Measurements from ENCODE around the gene ZNF414.
A peak's percentile ranks its signal among the peaks of the same experiment; 100 is the strongest.
"Not testable (repeated sequence)": the region's sequence is repeated elsewhere in the genome, so short reads cannot be mapped to it uniquely, and the experiment has no call there.

The ZNF414 gene

DNA sequence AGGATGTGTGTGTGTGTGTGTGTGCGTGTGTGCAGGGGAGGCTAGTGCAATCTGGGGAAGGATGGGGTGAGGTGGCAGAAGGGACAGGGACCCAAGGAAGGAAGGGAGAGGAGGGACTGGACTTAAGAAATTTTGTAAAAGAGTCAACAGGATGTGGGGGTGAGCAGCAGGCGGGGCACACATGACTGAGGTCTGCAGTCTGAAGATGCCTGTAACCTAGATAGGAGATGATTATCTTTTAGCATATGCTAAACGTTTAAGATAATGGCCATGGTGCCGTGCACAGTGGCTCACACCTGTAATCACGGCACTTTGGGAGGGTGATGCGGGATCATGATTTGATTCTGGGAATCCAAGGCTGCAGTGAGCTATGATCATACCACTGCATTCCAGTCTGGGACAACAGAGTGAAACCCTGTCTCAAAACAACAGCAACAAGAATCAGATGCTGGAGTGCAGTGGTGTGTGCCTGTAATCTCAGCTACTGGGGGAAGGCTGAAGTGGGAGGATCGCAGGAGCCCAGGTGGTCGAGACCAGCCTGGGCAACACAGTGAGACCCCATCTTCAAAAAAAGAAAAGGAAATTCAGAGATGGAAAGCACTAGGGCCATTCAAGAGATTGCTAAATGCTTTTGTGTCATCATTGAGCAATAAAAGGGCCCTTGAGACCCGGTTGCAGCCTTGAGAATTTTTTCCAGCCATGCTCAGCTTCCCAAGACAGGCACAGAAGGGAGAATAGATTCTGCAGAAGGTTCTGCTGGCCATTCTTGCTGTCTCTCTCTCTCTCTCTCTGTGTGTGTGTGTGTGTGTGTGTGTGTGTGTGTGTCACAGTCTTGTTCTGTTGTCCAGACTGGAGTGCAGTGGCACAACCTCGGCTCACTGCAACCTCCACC, 3.8 kb upstream of the ZNF414 start:
- DNase-seq = no peak

DNA sequence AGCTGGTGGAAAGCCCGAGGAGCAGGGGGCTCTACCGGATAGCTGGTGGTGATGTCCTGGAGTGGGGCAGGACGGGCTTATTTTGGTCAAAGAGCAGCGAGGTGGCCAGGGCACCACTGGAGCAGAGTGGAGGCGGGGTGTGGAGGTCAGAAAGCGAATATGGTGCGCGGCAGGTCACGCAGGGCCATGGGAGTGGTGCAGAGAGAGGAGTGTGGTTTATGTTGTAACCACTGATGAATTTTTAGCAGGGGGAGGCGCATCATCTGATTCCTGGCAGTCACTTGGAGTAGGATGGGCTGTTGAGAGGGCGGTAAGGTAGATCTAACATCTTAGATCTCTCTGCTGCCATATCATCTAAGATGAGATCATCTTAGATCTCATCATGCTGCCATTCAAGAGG, 1.4 kb upstream of the ZNF414 start:
- no peak for DNase-seq

DNA sequence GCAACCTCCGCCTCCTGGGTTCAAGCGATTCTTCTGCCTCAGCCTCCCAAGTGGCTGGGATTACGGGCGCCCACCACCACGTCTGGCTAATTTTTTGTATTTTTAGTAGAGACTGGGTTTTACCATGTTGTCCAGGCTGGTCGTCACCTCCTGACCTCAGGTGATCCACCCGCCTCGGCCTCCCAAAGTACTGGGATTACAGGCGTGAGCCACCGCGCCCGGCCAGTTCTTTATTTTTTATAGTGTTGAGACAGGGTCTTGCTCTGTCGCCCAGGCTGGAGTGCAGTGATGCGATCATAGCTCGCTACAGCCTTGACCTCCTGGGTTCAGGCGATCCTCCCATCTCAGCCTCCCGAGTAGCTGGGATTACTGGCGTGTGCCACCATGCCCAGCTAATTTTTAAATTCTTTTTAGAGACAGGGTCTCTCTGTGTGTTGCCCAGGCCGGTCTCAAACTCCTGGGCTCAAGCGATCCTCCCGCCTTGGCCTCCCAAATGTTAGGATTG, 590 bp upstream of the ZNF414 start:
- DNase-seq = not testable (repeated sequence)

DNA sequence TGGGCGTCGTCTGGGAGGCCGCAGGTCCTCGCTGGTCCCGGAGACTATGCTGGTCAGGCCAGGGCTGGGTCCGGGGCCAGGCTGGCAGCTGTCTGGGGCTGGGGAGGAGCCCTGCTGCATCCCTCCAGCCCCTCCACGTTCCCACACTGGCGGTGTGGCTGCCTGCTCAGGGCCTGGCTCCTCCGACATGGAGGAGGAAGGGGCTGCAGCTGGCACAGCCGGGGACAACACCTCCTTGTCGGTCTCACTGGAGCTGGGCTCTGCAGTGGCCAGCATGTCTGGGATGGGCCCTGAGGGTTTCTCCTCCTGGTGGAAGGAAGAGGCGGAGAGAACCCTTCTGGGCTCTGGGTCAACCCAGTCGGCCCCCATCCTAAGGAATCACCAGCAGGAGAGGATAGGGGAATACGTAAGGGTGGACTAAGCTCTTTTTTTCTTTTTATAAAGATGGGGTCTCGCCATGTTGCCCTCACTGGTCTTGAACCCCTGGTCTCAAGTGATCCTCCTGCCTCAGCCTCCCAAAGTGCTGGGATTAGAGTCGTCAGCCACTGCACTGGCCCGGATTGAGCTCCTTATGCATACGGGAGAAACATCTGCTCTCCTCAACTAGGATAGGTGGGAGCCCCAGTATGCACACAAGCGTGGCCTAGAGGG, 806 bp downstream of the ZNF414 start:
- DNase-seq = no peak

DNA sequence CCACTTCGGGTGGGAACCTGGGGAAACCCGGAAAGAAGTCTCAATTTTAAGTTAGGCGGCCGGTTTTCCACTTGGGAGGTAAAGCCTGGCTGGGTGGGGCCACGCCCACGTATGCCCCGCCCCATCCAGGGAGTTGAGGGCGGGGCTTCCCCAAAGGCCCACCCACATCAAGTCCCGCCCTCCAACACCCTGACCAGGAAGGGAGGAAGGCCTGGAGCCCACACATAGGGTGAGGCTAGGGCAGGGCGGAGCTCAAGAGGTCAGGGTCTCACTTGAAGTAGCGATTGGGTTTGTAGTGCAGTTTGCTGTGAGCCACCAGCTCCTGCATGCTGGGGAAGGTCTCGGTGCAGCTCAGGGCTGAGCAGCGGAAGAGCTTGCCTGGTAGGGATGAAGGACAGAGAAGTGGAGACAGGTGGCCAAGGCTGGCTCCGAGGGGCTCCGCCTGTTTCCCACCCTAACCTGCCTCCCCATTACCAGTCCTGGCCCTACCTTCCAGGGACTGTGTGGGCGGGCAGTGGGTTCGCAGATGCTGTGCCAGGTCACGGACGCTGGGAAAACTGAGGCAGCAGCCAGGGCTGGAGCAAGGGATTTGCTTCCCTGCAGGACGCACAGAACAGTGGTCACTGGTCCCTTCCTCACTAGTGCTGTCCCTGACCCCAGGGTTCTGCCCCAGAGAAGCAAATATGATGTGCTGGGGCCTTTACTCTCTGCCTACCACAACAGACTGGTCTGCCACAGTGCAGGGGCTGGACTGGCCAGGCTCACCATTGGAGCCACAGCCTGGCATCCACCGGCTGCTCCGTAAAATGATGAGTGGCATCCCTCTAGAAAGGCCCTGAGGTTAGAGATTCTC, 1.6 kb downstream of the ZNF414 start:
- no peak for DNase-seq

DNA sequence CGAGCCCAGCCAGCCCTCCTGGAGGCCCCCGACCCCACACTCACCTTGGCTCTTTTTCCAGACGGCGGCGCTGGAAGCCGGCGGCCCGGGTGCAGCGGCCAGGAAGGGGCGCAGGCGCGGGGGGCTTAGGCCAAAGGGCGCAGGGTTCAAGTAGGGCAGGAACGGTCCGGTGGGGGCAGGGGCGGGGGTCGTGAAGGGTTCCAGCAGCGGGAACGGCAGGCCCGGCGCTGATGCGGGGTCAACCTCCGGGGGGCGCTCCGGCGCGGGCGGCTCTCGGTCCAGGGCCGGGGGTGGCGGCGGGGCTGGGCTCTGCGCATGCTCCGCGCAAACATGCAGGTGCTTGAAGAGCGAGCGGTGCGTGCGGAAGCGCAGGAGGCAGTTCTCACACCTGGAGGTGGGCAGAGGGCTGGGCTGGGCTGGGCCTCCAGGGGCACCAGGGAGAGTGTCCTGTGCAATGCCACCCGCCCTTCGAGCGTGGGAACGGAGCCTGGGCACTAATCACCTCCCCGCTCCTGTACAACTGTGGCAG, 2.3 kb downstream of the ZNF414 start:
- DNase-seq = no peak

DNA sequence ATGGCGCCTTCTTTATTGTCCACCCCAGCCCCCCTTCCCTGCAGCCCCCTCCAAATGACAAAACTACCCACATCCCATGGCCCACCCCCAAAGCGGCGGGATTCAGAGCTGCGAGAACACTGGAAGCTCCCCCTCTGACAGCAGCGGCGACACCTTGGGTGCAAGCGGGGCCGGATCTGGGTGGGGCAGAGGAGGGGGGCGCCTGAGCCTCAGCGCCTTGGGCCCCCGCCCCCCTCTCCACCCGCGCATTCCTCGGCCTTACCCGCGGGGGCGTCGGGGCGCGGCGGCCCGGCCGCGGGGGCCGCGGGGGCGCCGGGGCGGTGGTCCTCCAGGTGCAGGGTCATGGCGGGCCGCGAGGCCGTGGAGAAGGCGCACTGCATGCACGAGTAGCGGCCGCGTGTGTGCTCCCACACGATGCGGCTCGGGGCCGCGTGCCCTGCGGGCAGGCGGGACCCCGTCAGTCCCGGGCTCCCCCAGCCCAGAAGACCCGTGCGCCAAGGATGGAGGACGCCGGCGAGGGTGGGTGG, 3.3 kb downstream of the ZNF414 start:
- no peak for DNase-seq

DNA sequence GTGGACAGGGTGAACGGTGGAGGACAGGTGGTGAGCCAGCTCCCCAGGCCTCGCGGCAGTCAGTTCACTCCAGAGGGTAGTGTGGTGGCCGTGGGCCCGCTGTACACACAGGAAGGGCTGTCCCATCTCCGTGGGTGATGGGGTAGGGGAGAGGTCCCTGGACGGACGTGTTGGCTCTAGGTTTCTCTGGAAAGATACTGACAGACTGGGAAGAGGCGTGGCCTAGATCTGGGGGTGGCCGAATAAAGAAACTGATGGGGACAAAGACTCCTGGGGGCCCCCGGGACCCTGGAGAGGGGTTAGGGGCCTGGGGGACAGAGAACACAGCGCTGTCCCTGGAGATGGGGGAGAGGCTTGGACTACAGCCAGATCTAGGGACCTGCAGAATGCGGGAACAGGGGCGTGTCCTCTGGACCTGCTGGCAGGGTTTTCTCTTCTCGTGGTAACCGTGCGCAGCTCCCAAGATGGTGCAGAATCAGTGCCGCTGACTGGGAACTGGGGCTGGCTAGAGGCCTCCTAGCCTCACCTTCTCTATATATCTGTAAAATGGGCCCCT, 7.5 kb downstream of the ZNF414 start:
- DNase-seq = no peak

DNA sequence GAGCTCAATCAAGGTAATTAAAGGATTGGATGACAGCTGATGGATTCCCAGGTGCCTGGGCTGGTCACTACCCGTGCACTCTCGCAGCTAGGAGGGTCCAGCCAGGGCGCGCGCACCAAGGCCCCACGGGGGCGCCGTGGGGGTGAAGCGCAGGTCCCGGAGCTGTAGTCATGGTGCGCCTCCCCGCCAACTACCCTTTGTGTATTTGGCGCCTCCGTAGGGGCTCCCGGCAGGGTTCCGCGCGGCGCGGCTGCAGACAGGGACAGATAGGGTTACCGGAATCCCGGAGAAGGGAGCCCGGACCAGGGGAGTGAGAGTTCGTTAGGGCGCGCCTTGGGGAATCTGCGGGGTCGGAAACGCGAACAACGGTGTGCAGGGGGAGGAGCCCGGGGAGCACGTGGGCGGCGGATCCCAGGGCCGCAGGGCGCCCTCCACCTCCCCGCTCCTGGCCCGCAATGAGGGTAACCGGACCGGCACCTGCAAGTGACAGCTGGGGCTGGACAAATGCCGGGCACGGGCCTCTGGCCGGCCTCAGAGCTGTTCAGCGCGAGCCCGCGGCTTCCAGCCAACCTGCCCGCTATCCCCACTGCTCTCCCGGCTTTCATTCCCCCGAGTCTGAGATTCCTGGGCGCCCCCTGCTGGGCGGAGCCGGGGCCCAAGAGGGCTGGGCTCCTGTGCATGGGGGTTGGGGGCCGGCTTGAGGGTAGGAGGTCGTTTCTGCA, 8.1 kb downstream of the ZNF414 start:
- peak; percentile 58 for DNase-seq

DNA sequence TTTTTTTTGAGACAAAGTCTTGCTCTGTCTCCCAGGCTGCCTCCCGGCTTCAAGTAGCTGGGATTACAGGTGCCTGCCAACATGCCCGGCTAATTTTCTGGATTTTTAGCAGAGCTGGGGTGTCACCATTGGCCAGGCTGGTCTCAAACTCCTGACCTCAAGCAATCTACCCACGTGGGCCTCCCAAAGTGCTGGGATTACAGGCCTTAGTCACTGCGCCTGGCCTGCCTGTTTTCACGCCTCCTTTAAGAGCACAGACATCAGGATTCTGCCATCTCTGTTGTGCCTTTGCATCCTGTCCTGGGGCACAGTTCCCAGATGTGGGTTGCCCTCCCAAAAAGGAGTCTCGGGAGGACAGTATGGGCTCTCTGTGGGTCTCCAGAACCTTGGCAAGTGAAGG, 9.0 kb downstream of the ZNF414 start:
- no peak for DNase-seq

DNA sequence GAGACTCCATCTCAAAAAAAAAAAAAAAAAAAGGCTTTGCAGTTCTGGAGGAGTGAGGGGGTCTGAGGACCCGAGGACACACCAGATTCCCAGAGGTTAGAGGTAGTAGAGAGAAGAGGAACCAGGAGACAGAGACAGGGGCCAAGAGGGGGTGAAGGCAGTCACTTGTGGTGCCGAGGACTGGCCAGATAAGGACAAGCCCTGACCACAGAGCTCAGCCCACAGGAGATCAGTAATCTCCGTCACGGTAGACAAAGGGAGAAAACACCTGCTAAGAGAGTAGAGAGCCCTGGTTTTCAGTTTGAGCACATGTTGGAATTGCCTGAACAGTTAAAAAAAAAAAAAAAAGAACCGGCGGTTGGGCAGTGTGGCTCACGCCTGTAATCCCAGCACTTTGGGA, 9.8 kb downstream of the ZNF414 start:
- no peak for DNase-seq

DNA sequence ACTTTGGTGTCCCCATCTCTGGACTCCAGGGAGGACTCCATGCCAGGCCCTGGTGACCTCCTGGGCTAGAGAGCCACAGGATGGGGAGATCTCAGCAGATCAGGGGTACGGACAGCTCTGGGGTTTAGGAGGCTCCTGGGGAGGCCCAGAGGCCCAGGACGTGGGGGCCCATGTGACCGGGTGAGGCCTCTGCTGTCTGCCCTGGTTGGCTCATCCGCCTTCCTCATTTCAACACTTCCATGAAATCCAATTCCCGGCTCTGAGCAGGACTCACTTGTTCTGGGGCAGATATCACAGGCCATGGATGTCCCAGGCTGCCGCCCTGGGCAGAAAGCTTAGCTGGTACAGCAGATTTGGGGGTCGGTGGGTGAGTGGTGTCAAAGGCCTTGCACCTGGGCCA, 10.5 kb downstream of the ZNF414 start:
- DNase-seq = no peak

DNA sequence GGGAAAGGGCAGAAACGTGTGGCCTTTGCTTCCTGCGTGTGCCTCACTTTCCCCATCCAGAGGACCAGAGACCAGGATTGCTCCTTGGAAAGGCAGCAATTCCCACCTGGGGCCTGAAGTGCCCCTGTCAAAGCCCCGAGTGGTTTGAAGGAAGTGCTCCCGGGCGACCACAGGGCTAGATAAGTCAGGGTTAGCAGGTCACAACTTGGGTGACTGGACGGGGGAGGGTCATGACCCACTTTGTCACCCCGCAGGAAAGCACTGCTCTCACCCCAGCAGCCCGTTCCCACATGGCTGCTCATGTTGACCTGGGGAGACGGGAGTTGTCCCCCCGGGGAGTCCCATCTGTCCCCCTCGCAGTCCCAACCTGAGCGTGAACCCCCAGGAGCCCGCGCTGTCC, 12.0 kb downstream of the ZNF414 start:
- DNase-seq = no peak

DNA sequence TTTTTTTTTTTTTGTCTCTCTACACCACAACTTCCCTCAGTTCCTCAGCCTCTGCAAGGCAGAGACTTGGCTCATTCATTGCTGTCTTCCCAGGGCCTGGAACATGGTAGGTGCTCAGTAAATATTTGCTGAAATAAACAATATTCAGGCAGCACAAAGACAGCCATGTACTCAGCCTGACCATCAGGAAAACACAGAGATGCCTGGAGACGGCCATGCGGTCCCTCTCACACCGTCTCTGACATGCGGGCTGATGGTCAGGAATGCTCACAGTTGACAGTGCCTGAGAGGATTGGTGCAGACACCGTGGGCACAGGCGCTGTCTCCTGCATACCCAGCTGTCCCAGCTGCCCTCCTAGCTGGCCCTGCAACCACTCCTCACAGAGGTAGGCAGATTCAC, 12.5 kb downstream of the ZNF414 start:
- no peak for DNase-seq

DNA sequence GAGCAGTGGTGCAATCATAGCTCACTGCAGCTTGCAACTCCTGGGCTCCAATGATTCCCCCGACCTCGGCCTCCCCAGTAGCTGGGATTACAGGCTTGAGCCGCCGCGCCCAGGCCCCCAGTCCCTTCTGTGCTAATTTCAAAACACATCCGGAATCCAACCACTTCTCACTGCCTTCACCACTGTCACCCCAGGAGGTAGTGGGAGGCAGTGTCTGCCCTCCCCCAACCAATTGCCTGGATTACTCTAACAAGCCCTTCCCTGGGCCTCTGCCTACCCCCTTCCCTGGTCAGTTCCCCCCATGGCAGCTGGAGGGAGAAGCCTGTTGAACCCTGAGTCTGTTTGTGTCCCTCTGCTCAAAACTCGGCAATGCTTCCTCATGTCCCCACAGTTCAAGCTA, 13.8 kb downstream of the ZNF414 start:
- no peak for DNase-seq

DNA sequence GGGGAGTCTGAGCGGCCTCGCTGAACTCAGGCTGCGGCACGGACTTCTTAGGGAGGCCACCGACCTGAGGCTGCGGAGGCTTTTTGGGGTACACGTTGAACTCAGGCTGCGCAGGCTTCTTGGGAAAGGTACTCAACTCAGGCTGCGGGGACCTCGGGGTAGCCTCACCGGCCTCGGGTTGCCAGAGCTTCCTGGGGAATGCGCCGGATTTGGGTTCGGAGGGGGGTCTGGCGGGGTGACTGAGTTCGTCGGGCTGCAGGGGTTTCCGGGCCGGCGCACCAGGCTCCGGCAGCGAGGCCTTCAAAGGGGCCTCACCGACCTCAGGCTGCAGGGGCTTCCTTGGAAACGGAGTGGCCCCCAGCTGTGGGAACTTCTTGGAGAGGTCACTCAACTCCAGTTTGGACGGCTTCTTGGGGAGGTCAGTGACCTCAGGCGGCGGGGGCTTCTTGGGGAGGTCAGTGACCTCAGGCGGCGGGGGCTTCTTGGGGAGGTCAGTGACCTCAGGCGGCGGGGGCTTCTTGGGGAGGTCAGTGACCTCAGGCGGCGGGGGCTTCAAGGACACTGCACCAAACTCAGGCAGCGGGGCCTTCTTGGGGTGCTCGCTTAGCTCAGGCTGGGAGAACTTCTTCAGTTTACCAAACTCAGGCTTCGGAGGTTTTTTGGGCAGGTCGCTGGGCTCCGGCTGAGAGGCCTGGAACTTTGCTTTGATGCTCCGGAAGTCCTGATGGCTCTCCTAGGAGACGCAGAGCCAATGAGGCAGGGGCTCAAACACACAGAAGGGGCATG, 14.7 kb downstream of the ZNF414 start:
- no peak for DNase-seq

DNA sequence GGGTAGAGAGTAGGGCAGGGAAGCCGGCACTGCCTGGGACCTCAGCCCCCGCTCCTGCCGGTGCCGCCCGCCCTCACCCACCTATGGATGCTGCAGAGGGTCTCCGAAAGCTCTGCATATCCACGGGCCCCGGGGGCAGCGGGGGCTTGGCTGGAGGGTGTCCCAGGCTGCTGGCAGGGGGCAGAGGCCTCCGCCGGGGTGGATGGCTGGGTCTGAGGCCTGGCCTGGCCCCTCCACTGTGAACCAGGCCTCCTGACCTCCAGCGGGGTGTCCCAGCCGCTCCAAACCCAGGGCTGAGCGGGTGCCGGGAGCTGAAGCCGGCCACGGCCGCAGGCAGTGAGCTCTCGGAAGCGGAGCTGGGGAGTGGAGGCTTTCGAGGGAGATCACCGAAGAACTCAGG, 15.7 kb downstream of the ZNF414 start:
- no peak for DNase-seq

DNA sequence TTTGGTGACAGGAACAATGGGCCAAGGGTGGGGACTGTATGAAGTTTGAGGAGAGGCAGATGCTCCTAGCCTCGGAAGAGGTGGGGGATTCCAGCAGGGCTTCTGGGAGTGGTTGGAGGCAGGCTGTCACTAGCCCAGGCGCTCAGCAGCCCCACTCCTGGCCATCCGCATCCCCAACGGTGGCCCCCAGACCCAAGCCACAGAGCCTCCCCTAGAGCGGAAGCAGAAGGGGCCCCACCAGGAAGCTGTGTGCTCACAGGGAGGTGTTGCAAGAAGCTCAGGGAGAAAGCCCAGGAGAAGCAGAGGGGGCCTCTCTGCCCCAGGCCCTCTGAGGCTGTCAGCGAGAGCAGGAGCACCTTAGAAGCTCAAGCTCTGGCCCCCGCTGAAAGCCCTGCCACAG, 19.8 kb downstream of the ZNF414 start:
- DNase-seq = no peak

DNA sequence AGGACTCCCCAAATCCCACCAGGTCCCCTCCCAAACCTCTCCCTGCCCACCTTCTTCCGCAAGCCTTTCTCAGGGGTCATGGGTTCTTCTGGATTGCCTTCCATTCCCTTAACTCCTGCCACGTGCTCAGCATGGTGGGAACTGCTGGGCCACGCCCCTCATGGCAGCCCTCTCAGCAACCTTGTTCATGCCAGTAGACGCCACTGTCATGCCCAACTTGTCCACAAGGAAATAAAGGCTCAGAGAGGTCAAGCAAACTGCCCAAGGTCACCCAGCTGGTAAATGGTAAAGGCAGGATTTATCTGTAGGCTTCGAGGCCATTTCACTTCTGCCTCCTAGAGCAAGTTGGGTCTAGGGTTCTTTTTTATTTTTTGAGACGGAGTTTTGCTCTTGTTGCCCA, 22.4 kb downstream of the ZNF414 start:
- no peak for DNase-seq

DNA sequence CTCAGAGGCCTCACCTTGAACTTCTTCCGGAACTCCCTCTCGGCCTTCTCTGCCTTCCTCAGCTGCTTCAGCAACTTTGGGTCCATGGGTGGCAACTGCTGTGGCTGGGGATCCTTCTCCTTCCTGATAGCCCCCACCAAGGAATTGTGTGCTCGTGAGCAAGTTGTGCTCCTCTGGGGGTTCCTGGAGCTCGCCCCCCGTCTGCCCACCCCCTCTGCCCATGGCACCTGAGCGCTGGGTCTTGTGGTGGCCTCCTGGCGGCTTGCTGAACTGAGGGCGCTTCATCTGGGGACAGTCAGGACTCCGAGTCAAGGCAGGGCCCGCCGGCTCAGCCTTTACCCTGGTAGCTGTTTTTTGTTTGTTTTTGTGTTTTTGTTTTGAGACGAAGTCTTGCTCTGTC, 23.1 kb downstream of the ZNF414 start:
- no peak for DNase-seq

DNA sequence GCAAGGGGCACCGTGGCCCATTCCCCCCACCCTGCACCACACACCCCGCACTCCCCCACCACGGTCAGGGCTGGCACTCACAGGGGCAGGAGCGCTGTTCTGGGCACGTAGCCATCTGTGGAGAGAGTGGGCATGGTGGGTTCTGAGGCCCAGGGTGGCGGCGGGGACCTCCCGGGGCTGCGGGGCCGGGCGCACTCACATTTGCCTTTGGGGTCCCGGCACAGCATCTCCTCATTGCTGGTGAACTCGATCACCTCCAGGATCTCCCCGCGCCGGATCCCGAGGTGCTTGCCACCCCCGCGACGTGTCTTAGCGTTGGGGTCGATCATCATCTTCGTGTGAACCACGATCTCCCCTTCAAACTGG, 23.6 kb downstream of the ZNF414 start:
- no peak for DNase-seq
